Ovary (tissue), 3 donors: ENCODE measurements around the gene NNMT.

Source experiments
- EP300 ChIP-seq: sonication (generic); formaldehyde crosslinking; IDR thresholded peaks from one replicate; pipeline ENCODE4 v1.6.1; 2017; ENCODE audit warnings: antibody characterized with exemption
- POLR2A ChIP-seq: fragments of 450-650 bp; IDR thresholded peaks from one replicate; pipeline ENCODE4 v1.6.1; 2017; ENCODE audit warnings: antibody characterized with exemption, mild to moderate bottlenecking, moderate library complexity
- TF ChIP-seq, protein P1 (sequence below), 3 donors: fragments of 450-650 bp in 2 of 3; fragments of 200-600 bp in 1 of 3; IDR thresholded peaks; one replicate each; pipeline versions ENCODE4 v1.5.1 to v1.8.0; 2016 to 2022; ENCODE audit warnings: antibody characterized with exemption in 3 of 3, mild to moderate bottlenecking in 1 of 3
- donor health status: DM: no; HTN: no; CAD: no.

DNA sequence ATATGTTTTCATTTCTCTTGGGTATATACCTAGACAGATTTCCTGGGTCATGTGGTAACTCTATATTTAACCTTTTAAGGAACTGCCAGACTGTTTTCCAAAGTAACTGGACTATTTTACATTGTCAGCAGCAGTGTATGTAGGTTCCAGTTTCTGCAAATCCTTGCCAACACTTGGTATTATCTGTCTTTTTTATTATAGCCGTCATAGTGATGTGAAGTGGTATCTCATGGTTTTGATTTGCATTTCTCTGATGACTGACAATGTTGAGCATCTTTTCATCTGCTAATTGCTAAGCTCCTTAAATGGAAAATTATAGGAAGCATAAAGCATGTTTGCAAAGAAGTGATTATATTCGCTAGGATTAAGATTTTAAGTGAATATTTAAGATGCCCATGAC, 13.9 kb downstream of the NNMT start:
- TF ChIP-seq, protein P1, sequence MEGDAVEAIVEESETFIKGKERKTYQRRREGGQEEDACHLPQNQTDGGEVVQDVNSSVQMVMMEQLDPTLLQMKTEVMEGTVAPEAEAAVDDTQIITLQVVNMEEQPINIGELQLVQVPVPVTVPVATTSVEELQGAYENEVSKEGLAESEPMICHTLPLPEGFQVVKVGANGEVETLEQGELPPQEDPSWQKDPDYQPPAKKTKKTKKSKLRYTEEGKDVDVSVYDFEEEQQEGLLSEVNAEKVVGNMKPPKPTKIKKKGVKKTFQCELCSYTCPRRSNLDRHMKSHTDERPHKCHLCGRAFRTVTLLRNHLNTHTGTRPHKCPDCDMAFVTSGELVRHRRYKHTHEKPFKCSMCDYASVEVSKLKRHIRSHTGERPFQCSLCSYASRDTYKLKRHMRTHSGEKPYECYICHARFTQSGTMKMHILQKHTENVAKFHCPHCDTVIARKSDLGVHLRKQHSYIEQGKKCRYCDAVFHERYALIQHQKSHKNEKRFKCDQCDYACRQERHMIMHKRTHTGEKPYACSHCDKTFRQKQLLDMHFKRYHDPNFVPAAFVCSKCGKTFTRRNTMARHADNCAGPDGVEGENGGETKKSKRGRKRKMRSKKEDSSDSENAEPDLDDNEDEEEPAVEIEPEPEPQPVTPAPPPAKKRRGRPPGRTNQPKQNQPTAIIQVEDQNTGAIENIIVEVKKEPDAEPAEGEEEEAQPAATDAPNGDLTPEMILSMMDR (IDR thresholded peaks at IDR 0.05), result no peak
- TF ChIP-seq EP300, result no peak
- no peak for TF ChIP-seq POLR2A
